GM19397 (cell line): ENCODE measurements around the gene GALM.
"Not testable (repeated sequence)": the region's sequence is repeated elsewhere in the genome, so short reads cannot be mapped to it uniquely, and the experiment has no call there.

Experiments used
- ATAC-seq: cut with Tn5 transposase; IDR thresholded peaks from one replicate; pipeline ENCODE4 v1.9.1; 2021; ENCODE audit warnings: mild to moderate bottlenecking, moderate library complexity; ENCODE audit not compliant: unreplicated experiment

The GALM gene

DNA sequence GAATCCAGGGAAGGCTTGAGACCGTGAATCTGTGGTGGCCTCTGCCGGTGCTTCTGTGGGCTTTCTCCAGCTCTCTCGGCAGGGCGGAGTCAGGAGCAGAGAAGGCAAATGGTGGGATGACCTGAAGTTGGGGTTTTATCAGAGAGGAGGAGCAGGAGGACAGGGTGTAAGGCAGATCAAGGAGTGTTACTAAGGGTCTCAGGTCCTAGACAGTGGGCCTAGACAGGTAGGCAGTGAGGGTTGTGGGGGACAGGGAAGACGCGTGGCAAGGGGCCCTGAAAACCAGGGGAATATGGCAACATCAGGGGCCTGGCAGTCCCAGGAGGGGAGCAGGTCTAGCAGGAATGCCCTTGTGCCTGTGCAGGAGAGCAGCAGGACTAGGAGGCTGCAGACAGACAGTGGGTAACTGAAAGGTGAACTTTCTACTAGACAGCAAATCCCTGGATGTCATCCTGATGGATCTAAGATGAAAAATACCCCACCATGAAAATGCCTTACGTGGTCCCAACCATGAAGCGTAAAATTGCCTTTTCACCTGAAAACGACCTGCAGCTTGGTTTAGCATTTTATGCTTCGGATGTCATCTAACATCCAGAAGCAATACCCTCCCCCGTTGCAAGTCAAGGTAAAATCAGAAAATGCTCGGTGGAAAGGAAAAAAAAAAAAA is 43.1 kb downstream of the GALM start:
- no peak for ATAC-seq

DNA sequence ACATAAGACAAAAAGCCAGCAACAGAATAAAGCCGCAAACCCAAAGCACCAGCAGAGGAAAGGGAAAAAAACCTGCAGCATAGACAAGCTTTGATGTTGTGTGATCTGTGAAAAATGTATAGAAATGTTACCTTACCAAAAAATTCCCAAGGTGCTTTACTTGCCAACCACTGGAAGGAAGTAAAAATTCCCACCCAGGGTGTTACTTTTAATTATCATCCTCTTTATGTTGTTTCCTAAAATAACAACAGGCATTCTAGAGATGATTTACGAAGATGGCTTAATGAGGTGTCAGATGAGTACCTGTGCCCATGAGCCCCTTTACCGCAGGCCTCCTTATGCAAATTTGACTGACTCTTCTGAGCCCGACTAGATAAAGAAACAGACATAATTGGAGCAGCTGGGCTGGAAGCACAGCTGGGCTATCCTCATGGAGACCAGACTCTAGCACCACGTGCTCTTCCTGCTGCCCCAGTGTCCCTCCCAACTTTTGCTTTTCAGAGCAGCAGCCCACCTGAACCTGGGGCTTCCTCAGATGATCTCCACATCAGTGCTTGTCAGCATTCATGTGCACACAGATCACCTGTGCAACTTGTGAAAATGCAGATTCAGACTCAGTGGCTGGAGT is 43.8 kb downstream of the GALM start:
- no peak for ATAC-seq

DNA sequence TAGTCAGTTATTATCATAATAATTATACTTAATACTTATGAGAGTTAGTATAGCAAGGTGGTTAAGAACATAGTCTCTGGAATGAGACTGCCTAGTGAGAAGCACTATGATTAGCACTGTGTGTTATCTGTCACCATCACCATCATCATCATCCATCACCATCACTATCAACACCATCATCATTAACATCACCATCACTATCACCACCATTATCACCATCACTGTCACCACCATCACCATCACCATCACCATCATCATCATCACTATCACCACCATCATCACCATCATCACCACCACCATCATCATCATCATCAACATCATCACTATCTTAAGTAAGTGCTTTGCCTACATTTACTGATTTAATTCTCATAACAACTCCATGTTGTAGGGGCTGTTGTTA is 45.6 kb downstream of the GALM start:
- ATAC-seq = no peak

DNA sequence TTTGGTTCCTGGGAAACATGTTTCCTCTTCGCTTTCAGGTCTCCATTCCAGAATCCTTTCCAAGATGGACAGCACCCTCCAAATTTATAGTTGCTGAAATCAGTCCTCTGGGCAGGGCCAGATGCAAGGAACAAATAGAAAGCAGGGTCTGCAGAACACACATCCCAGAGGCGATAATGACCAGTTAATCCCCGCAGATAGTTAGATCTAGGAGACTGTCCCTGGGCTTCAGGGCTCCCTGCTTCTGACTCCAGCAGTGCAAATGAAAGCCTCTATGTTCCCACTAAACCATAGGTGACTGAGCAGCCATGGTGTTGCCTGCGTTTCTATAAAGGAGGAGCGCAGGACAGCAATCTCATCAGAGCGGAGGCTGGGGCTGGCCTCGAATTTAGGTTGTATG is 46.5 kb downstream of the GALM start:
- no peak for ATAC-seq

DNA sequence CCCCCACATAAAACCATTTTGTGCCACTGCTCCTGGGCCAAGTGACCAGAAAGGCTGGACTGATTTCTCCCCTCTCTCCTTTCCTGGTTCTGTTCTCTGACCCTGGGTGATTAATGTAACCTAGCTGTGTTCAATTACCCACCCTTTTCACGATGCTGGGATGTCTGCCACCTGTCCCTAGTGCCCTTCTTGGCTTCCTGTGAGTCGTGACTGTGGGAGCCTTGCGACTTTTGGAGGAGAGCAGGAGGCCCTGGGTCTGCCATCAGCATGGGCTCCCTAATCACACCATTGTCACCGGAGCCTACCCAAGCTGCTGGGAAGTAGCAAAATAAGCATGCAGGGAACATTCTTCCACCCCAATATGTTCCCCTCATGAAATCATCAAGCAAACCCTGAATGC is 47.0 kb downstream of the GALM start:
- ATAC-seq = no peak

DNA sequence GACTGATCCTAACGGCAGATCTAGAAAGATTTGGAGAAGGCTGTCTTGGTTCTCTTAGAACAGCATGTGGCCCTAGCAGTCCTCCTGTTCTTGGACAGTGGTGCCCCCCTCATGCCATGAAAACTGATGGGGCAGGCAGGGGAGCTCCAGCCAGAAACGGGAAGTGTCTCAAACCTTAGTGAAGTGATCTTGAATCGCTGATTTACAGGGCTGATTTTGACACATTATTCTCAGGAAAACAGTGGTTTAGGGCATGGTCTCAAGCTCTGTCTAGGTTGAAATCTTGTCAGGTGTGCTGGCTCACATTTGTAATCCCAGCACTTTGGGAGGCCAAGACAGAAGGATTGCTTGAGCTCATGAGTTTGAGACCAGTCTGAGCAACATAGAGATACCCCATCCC is 47.4 kb downstream of the GALM start:
- no peak for ATAC-seq

DNA sequence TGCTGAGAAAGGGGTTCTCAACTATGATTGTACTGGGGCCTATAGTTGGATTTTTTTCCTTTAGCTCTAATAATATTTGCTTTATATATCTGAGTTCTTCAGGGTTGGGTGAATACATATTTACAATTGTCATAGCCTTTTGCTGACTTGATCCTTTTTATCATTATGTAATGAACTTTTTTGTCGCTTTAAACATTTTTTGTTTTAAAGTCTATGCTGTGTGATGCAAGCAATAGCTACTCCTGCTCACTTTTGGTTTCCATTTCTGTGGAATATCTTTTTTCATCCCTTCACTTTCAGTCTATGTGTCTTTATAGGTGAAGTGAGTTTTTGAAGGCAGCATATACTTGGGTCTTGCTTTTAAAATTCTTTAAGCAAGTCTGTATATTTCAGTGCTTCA is 49.0 kb downstream of the GALM start:
- ATAC-seq = not testable (repeated sequence)

DNA sequence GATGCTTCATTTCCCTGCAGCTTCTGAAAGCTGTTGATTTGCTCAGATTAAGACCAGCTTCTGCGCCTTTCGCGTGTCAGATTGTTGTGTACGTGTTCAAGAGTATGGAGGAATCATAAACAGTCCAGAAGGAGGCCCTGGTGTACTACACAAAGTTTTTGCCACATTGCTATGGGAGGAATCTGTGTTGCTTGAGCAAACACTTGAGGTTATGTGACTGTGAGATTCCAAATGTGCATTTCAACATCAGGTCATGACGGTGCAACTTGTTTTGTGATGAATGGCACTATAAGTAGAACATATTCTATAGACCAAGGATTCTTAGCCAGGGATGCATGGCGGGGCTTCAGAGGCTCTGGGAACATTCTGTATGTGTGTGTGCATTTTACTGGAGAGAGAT is 50.3 kb downstream of the GALM start:
- ATAC-seq = no peak

DNA sequence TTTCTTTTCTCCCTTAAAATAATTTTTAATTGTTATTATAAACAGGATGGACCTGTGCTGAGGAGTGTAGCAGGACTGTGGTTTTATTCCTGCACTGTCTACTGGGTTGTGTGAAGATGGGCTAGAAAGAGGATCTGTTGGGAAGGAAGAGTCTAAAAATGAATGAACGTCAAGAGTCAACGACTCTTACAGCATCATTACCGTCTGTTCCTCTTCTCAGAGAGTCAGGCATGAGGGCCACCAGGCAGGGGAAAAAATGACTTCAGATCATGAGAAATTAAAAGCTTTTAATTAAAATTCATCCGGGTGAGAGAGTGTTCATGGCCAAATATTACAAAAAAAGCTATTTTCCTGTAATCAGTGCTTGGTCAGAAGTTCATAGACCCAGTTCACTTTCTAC is 52.7 kb downstream of the GALM start:
- ATAC-seq = no peak

DNA sequence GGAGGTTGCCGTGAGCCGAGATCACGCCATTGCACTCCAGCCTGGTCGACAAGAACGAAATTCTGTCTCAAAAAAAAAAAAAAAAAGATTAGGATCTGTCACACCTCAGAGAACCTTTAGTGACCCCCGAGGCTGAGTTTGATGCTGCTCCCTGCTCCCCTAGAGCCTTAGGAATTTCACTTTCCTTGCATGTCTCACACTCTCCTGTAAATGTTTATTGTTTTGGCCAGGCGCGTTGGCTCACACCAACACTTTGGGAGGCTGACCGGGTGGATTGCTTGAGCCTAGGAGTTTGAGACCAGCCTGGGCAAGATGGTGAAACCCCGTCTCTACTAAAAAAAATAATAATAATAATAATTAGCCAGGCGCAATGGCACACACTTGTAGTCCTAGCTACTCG is 53.8 kb downstream of the GALM start:
- no peak for ATAC-seq

DNA sequence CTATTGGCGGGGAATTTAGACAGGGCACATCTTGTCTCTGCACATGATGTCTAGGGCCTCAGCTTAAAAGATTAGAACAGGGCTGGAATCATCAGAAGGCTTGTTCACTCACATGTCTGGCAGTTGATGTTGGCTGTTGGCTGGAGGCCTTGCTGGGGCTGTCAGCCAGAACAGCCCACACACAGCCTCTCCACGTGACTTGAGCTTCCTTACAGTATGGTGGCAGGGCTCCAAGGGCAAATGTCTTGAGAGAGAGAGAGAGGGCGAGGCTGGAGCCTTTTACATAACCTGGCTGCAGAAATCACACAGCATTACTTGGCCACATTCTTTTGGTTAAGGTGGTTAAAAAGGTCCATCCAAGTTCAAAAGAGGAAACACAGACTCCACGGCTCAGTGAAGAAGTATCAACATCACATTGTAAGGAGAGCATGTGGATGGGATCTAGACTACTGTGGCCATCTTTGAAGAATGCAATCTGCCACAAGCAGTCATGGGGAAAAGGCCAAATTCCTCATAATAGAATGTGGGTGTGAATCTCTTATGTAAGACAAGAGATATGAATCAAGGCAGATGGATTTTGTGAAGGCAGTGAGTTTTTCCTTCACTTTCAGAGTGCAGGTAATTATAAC is 54.8 kb downstream of the GALM start:
- no peak for ATAC-seq

DNA sequence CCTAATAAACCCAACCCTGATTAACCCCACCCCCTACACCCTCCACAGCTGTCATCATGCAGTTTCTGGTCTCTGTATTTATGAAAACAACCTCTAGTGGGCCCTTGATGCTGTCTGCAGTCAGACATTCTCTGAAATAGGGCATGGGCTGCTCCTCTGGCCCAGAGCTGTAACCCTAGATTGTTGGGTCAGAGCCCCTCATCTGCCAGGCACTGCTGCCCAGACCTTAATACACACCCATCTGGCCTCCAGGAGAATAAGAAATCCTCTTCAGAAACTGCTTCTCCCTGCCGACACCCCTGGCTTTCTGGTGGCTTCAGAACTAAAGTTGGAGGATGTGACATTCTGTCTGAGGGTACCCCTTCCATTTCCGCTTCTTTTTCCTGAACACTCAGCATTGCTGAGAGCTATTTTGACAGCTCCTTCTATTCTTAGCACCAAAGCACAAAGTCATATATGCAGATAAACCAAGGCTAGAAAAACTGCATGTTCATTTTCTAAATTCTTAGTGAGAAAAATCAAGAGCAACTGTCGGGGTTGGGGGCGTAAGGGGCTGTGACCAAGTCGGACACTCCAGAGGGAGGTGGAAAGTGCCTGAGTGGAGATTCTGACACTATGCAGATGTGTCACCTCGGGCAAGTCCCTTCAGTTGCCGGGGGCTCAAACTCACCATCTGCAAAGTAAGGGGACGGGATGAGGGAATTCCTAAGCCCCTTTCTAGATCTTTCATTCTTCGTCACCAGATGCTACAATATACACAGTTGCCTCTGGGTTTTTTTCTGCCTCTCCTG is 56.6 kb downstream of the GALM start:
- no peak for ATAC-seq

DNA sequence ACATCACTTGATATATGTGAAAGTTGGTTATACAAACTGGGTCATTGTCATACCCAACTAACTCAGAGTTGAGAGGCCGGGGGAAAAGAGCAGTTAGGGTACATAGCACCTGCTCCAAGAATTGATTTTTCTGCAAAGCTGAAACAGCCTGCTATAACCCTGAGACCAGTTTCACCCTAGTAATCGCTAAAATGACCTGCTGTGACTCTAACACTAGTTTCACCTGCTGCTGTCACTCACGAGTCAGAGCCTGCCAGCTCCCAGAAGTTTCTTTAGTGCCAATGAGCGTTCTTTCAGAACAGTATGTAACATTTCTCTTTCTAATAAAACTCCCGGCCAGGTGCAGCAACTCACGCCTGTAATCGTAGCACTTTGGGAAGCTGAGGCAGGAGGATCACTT is 57.3 kb downstream of the GALM start:
- ATAC-seq = no peak

DNA sequence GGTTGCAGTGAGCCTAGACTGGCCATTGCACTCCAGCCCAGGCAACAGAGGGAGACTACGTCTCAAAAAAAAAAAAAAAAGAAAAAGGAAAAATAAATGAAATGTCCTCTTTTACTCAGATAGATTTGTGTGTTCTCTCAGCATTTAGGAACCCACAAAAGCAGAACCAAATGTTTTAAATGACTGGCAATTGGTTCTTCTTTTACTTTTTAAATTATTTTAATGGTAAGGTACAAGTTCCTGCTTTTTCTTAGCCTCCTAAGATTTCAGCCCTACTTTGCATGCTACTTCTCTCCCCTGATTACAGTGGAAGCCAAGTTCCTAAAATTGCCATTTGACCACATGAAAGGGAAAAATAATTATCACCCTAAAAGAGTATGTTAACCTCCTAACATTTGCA is 61.7 kb downstream of the GALM start:
- ATAC-seq = no peak

DNA sequence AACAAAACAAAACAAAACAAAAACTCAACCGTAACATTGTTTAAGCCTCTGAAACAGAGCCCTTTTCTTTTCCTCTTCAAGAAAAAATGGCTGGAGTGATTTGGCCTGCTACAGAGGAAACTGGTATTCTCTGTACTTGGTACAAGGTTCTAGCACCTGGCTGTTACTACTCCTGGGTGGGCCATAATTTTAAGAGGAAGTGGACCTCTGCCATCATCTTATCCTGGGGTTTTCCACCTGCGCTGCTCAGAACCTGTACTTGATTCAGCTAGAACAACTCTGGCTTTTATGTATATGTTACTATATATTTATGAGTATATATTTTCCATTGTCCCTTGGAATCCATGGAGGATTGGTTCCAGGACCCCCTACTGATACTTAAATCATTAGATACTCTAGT is 62.8 kb downstream of the GALM start:
- no peak for ATAC-seq

DNA sequence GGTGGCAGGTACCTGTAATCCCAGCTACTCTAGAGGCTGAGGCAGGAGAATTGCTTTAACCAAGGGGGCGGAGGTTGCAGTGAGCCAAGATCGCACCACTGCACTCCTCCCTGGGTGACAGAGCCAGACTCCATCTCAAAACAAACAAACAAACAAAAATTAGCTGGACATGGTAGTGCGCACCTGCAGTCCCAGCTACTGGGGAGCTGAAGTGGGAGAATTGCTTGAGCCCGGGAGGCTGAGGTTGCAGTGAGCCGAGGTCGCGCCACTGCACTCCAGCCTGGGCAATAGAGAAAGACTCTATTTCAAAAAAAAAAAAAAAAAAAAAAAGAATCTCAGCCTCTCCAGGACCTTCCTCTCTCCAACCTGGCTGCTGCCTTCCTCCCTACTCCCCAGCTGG is 65.2 kb downstream of the GALM start:
- ATAC-seq = no peak

DNA sequence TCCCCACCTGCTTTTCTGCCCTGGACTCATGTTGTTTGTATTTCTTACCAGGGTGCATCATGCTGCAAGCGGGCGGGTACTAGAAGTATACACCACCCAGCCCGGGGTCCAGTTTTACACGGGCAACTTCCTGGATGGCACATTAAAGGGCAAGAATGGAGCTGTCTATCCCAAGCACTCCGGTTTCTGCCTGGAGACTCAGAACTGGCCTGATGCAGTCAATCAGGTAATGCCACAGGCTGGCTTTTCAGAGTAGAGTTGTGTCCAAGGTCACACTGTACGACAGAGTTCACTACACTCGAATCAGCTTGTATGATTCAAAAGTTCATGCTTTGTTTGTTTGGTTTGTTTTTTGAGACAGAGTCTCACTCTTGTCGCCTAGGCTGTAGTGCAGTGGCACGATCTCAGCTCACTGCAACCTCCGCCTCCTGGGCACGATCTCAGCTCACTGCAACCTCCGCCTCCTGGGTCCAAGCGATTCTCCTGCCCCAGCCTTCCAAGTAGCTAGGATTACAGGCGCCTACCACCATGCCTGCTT is 65.8 kb downstream of the GALM start:
- no peak for ATAC-seq

DNA sequence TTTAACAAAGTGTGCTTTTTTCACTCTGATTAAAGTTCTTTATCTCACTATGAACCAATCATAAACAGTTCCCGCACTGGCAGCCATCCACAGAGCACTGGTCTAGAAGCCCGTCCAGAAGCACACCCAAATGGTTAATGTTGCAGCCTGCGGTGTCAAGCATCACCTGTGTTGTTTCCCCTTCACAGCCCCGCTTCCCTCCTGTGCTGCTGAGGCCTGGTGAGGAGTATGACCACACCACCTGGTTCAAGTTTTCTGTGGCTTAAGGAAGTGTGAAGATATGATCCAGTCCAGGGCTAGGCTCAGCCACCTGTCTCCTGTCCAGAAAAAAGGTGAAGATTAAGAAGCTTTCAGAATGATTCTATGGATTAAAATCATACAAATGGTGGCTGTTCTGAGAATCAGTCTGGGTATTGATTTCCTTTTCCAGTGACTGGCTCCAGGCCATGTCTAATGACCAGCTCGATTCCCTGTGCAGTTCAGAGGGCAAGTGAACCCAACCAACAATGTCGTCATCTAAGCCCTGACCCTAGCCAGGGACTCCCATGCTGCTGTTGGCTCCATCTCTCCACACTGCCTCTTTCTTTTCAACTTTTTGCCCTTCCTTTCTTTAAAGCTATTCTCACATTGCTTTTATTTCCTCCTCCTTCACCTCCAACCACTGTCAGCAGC is 67.5 kb downstream of the GALM start:
- no peak for ATAC-seq

DNA sequence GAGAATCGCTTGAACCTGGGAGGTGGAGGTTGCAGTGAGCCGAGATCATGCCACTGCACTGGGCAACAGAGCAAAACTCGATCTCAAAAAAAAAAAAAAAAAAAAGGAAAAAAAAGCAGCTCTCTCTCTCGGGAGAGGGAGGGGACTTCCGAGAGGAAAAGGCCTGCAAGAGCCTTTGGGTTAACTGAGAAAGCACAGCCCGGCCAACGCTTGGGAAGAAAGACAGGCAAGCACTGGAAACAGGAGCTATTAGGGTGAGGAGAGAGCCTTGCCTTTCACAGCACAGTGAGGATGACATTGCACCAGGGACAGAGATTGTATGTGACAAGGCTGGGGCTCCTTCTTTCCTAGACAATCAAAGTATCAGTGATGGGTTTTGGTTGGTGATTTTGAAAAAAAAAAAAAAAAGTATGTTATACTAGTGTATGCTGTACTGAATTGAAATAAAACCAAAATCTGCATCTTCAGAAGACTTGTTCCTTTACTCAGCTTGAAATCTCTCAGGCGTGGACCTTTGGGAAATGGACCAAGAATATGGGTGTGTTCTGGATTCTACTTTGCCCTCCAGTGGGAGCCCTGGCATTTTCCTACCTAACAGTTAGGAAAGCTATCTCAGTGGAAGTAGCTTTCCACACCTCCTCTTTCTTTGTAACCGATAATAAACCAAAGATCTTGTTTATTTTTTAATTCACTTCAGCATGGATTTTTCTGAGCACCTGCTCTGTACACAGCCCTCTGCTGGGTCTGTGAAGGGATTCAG is 68.6 kb downstream of the GALM start:
- ATAC-seq = no peak

DNA sequence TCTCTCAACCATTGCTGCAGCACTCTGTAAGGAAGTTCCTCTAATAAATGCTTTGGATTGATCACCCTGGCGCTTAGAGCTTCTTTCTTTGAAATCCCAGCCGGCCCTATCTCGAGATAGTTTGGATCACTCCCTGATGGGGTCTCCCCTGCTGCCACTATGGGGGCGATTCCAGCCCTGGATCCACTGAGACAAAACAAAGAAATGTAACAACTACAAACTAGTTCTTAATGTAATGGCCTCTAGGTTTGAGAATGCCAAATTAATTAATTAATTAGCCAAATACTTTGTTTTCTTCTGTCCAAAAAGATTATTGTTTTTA is 70.0 kb downstream of the GALM start:
- ATAC-seq = no peak
